GM12878 (cell line): ENCODE results near the gene MRAP2. TPM values are rescaled to one million over a fixed set of nuclear protein-coding genes. Genes with fewer than 3 reads are reported as not detected.

Experiments
- ATAC-seq: fragments of 200-7000 bp; cut with Tn5 transposase; 3 replicates; pipeline ENCODE4 v1.9.1; 2020; ENCODE audit warnings: mild to moderate bottlenecking, moderate library complexity
- BruUV-seq: library from RNA; stranded (reverse); fragments of 400-500 nt; replicated peaks from 2 replicates; lab custom pipeline; 2021; lab: Mats Ljungman, UMichigan
- CTCF ChIA-PET: fragments of 300-600 bp; sonication (Branson Sonifier 250); formaldehyde crosslinking; extraction: SDS; loops from one replicate; lab custom pipeline; 2021; ENCODE audit warnings: inconsistent platforms; lab: Yijun Ruan, JAX
- POLR2A ChIA-PET: fragments of 350-600 bp; formaldehyde crosslinking; extraction: SDS; loops from one replicate; lab custom pipeline; 2021; ENCODE audit warnings: inconsistent platforms; lab: Charles Lee
- RAD21 ChIA-PET: fragments of 300-600 bp; sonication (Branson Sonifier 250); formaldehyde crosslinking; loops from one replicate; lab custom pipeline; 2023; ENCODE audit warnings: antibody characterized with exemption; ENCODE audit not compliant: unreplicated experiment; lab: Charles Lee
- SMC1A ChIA-PET: fragments of 300-600 bp; sonication (Branson Sonifier 250); formaldehyde crosslinking; loops from one replicate; lab custom pipeline; 2023; ENCODE audit not compliant: unreplicated experiment, uncharacterized antibody; lab: Charles Lee
- DNase-seq: peaks from one replicate; pipeline ENCODE4 v3.0.0-alpha.2; 2011; ENCODE audit warnings: low read depth, low spot score
- FAIRE-seq: peaks from 3 replicates; lab custom pipeline; 2011; peaks lifted over from hg19 to GRCh38; lab: Jason Lieb, UNC
- H2AFZ ChIP-seq: 2 replicates; pipeline ENCODE4 v1.6.0; 2011; ENCODE audit warnings: low read depth, low read length, control low read depth; ENCODE audit not compliant: control insufficient read depth
- H3K27ac ChIP-seq: 2 replicates; pipeline ENCODE4 v1.5.1; 2011; ENCODE audit warnings: control low read depth; ENCODE audit not compliant: control insufficient read depth, insufficient read depth
- H3K27me3 ChIP-seq, 2 experiments: replicated peaks in 1 of 2; 2 replicates each; pipeline versions ENCODE4 v1.6.0 to v1.6.1; 2011; ENCODE audit warnings: low read length in 1 of 2; ENCODE audit not compliant: control insufficient read depth in 2 of 2, insufficient read depth in 2 of 2
- H3K36me3 ChIP-seq, 2 experiments: 2 replicates each; pipeline ENCODE4 v1.5.1; 2011; ENCODE audit warnings: low read length in 1 of 2; ENCODE audit not compliant: control insufficient read depth in 2 of 2, insufficient read depth in 2 of 2
- H3K4me1 ChIP-seq: 2 replicates; pipeline ENCODE4 v1.6.1; 2011; ENCODE audit warnings: mild to moderate bottlenecking, low read length, moderate library complexity, mixed read lengths; ENCODE audit not compliant: control insufficient read depth, insufficient read depth
- H3K4me2 ChIP-seq: 2 replicates; pipeline ENCODE4 v1.6.0; 2011; ENCODE audit warnings: control low read depth; ENCODE audit not compliant: control insufficient read depth, insufficient read depth
- H3K4me3 ChIP-seq: fragments of 200-600 bp; sonication (generic); 2 replicates; pipeline ENCODE4 v1.5.1; 2016
- H3K79me2 ChIP-seq: 2 replicates; pipeline ENCODE4 v1.6.0; 2011; ENCODE audit warnings: low read length; ENCODE audit not compliant: control insufficient read depth, insufficient read depth
- H3K9ac ChIP-seq: 2 replicates; pipeline ENCODE4 v1.8.0; 2011; ENCODE audit warnings: low read length, control low read depth, mixed read lengths; ENCODE audit not compliant: control insufficient read depth, insufficient read depth
- H3K9me3 ChIP-seq: replicated peaks from 3 replicates; pipeline ENCODE4 v1.5.1; 2011; ENCODE audit warnings: mild to moderate bottlenecking, low read length; ENCODE audit not compliant: control insufficient read depth, insufficient read depth
- H4K20me1 ChIP-seq: 2 replicates; pipeline ENCODE4 v1.6.0; 2011; ENCODE audit not compliant: control insufficient read depth, insufficient read depth
- ATF7 ChIP-seq: fragments of 450-650 bp; IDR thresholded peaks from 2 replicates; pipeline ENCODE4 v1.6.1; 2016; ENCODE audit warnings: low read depth, mild to moderate bottlenecking
- BHLHE40 ChIP-seq, 2 experiments: fragments of 450-650 bp in 1 of 2; IDR thresholded peaks; 2 replicates each; pipeline ENCODE4 v1.6.1; 2011 to 2017; ENCODE audit warnings: low read depth in 2 of 2, borderline replicate concordance in 1 of 2, improper control_type of control experiment in 1 of 2, low read length in 1 of 2, mild to moderate bottlenecking in 1 of 2
- HDGF ChIP-seq: fragments of 450-650 bp; IDR thresholded peaks from 2 replicates; pipeline ENCODE4 v1.6.1; 2016; ENCODE audit warnings: antibody characterized with exemption
- MXI1 ChIP-seq: fragments of 150-350 bp; IDR thresholded peaks from 2 replicates; pipeline ENCODE4 v1.6.1; 2011; ENCODE audit warnings: low read depth, mild to moderate bottlenecking, inconsistent platforms, low read length, improper control_type of control experiment
- NFIC ChIP-seq: IDR thresholded peaks from 2 replicates; pipeline ENCODE4 v1.6.1; 2012; ENCODE audit warnings: low read depth, mild to moderate bottlenecking, inconsistent platforms, low read length, moderate library complexity
- NFYA ChIP-seq: IDR thresholded peaks from 2 replicates; pipeline ENCODE4 v1.6.1; 2011; ENCODE audit warnings: low read depth, mild to moderate bottlenecking, low read length, improper control_type of control experiment, borderline replicate concordance
- RFX5 ChIP-seq: IDR thresholded peaks from 2 replicates; pipeline ENCODE4 v1.6.1; 2011; ENCODE audit warnings: low read depth, low read length, improper control_type of control experiment
- SUPT20H ChIP-seq: IDR thresholded peaks from 2 replicates; pipeline ENCODE4 v1.6.1; 2011; ENCODE audit warnings: low read depth, mild to moderate bottlenecking, low read length, moderate library complexity, borderline replicate concordance; ENCODE audit not compliant: control insufficient read depth
- YY1 ChIP-seq: IDR thresholded peaks from 2 replicates; pipeline ENCODE4 v1.6.1; 2011; ENCODE audit warnings: low read depth, mild to moderate bottlenecking, low read length
- ZNF217 ChIP-seq: fragments of 450-650 bp; IDR thresholded peaks from 2 replicates; pipeline ENCODE4 v1.6.1; 2017; ENCODE audit warnings: antibody characterized with exemption, mild to moderate bottlenecking
- ZNF592 ChIP-seq: fragments of 450-650 bp; IDR thresholded peaks from 2 replicates; pipeline ENCODE4 v1.6.1; 2017; ENCODE audit warnings: mild to moderate bottlenecking, moderate library complexity
- ZNF687 ChIP-seq: fragments of 450-650 bp; IDR thresholded peaks from 2 replicates; pipeline ENCODE4 v1.6.1; 2017; ENCODE audit warnings: mild to moderate bottlenecking, moderate library complexity
- WGBS: methylation state at CpG from one replicate; pipeline ENCODE4 v1.1.6; 2016; ENCODE audit warnings: low lambda C conversion rate; ENCODE audit not compliant: insufficient replicate concordance, insufficient coverage; ENCODE audit errors: missing lambda C conversion rate; 5-methylcytosine and 5-hydroxymethylcytosine counted together
- in situ Hi-C: fragments of 300-500 bp; cut with MboI; formaldehyde crosslinking; loops from 9 replicates; pipeline ENCODE4 v1.14.3; 2018; ENCODE audit warnings: mixed read lengths
- intact Hi-C: fragments of 100-400 bp; cut with micrococcal nuclease; formaldehyde crosslinking; loops from one replicate; pipeline ENCODE4 v1.14.2; 2022; ENCODE audit not compliant: unreplicated experiment
- polyA plus RNA-seq, 11 experiments: library from polyadenylated mRNA; depleted of rRNA in 4 of 11; unstranded in 6 of 11; stranded (reverse) in 5 of 11; fragments of >200 nt; fragmentation: Nextera tagmentation in 4 of 11; fragmentation: Illumina TruSeq in 1 of 11; extraction: Ambion mirVana in 4 of 11; extraction: Trizol in 1 of 11; gene quantifications; 1 replicate in 1 of 11; 2 replicates in 10 of 11; pipeline versions ENCODE4 v1.2.1 to v1.2.3, GENCODE V29; 2011 to 2016; ENCODE audit warnings: inconsistent platforms in 2 of 11, missing spikeins in 2 of 11, low read depth in 1 of 11
- total RNA-seq, 4 experiments: library from RNA; depleted of rRNA in 3 of 4; stranded (reverse); fragments of >200 nt in 3 of 4; fragmentation: Illumina TruSeq in 1 of 4; extraction: Trizol in 1 of 4; gene quantifications; 2 replicates each; pipeline versions ENCODE4 v1.2.1 to v1.2.3, GENCODE V29; 2013 to 2021
- TF ChIP-seq, protein P1 (sequence below): fragments of 450-650 bp; IDR thresholded peaks from 2 replicates; pipeline ENCODE4 v1.6.1; 2017; ENCODE audit warnings: mild to moderate bottlenecking, low read depth, inconsistent platforms; ENCODE audit not compliant: poor library complexity, severe bottlenecking

Gene MRAP2
- total and polyA plus RNA-seq, 10 of the 15 experiments (the other 5 are each of a cell fraction or from before 2014, with no cell fraction given) = not detected

DNA sequence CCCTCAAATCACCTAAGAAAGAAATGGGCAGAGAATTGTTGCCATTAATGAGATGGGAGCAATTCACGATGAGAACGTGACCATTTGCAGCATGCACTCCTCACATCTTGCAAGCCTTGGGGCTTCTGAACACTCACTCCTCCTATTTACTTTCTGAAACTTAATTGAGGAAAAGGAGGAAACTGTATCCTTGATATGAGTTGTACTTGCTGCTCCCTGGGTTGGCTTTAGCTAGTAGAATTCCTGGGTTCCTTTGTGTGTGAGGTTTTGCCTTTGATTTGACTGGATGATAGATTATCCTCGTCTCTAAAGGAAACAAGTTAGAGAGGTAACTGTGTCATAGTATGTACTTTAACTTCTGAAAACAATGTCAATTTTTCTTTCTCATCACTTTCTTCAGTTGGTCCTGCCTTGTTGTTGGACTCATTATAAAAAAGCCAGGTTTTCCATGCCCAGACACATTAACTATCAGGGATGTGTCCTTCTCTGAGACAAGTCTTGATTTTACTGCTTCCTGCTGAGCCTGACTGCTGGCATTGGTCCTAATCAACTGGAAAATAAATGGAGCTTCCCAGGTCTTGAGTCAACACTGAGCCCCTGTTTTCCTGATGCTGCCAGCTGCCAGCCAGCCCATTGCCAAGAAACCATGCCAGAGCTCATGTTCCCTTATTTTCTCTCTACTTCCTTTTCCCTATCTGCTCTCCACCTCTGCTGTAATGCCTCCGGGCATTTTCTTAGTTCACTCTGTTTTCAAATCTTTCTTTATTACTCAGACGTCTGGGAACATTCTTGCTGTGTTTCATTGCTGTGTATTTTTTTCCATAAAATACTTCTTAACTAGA is 6.0 kb upstream of the MRAP2 start:
- ChIA-PET CTCF (no interaction called here), RAD21 (no interaction called here), POLR2A (no interaction called here), SMC1A (no interaction called here)
- H3K4me2 ChIP-seq = no peak overlapping the region
- no peak for DNase-seq
- no peaks in the 10 kb centered on the region for H4K20me1 ChIP-seq
- no peak overlapping the region for H3K9ac ChIP-seq
- H3K4me1 ChIP-seq = no peaks in the 10 kb centered on the region
- no peaks in the 10 kb centered on the region; a peak in 2 of 4 replicates for H3K27me3 ChIP-seq
- H3K27ac ChIP-seq = no peak overlapping the region
- no TSS peak for BruUV-seq
- intact Hi-C loops = no loop called here
- ATAC-seq = no peak
- H2AFZ ChIP-seq = no peak overlapping the region
- no peaks in the 10 kb centered on the region for H3K79me2 ChIP-seq
- no peak for FAIRE-seq
- H3K9me3 ChIP-seq = no peaks in the 10 kb centered on the region
- no peaks in the 10 kb centered on the region for H3K36me3 ChIP-seq
- in situ Hi-C loops = no loop called here
- WGBS = 38% methylated on average over 5 of the region's 5 CpGs
- no peak overlapping the region for H3K4me3 ChIP-seq
- TF ChIP-seq, protein P1, sequence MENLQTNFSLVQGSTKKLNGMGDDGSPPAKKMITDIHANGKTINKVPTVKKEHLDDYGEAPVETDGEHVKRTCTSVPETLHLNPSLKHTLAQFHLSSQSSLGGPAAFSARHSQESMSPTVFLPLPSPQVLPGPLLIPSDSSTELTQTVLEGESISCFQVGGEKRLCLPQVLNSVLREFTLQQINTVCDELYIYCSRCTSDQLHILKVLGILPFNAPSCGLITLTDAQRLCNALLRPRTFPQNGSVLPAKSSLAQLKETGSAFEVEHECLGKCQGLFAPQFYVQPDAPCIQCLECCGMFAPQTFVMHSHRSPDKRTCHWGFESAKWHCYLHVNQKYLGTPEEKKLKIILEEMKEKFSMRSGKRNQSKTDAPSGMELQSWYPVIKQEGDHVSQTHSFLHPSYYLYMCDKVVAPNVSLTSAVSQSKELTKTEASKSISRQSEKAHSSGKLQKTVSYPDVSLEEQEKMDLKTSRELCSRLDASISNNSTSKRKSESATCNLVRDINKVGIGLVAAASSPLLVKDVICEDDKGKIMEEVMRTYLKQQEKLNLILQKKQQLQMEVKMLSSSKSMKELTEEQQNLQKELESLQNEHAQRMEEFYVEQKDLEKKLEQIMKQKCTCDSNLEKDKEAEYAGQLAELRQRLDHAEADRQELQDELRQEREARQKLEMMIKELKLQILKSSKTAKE = no peak
- TF ChIP-seq ZNF687 = no peak
- no peak for TF ChIP-seq MXI1
- no peak for TF ChIP-seq ATF7
- no peak for TF ChIP-seq RFX5
- no peak for TF ChIP-seq NFIC
- no peak for TF ChIP-seq BHLHE40 (IDR thresholded peaks at IDR 0.05; ENCODE audit: borderline replicate concordance in 1 of 2, low read depth in 2 of 2, low read length in 1 of 2)
- TF ChIP-seq ZNF217 = no peak
- TF ChIP-seq ZNF592 = no peak
- no peak for TF ChIP-seq SUPT20H
- no peak for TF ChIP-seq HDGF
- no peak for TF ChIP-seq NFYA
- TF ChIP-seq YY1 = no peak
